HG02610 (cell line): ENCODE results near the gene CMSS1.
"Not testable (repeated sequence)": the region's sequence is repeated elsewhere in the genome, so short reads cannot be mapped to it uniquely, and the experiment has no call there.

ENCODE experiments used
- ATAC-seq: cut with Tn5 transposase; IDR thresholded peaks from one replicate; pipeline ENCODE4 v1.9.1; 2021; ENCODE audit warnings: mild to moderate bottlenecking, moderate library complexity; ENCODE audit not compliant: unreplicated experiment

Gene CMSS1

GRCh38 chr3:99817047-99817436, 620 bp upstream of the CMSS1 start:
- ATAC-seq: no peak

DNA sequence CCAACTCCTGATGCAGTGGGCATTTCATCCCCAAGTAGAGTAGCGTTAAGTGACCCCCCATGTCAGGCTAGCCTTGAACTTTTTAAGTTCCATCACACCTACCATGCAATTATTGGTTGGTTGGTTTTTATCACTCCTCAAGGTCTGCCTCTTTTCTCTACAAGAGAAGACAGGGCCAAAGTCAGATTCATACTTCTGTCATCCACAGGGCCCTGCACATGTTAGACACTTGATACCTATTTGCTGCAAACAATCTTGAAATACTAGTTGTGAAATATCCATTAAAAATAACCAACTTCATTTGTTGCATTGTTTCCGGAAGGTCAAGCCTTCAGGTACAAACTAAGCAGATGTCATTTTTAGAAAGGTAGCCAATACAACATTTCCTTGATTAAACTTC, 1.2 kb downstream of the CMSS1 start:
- no peak for ATAC-seq

DNA sequence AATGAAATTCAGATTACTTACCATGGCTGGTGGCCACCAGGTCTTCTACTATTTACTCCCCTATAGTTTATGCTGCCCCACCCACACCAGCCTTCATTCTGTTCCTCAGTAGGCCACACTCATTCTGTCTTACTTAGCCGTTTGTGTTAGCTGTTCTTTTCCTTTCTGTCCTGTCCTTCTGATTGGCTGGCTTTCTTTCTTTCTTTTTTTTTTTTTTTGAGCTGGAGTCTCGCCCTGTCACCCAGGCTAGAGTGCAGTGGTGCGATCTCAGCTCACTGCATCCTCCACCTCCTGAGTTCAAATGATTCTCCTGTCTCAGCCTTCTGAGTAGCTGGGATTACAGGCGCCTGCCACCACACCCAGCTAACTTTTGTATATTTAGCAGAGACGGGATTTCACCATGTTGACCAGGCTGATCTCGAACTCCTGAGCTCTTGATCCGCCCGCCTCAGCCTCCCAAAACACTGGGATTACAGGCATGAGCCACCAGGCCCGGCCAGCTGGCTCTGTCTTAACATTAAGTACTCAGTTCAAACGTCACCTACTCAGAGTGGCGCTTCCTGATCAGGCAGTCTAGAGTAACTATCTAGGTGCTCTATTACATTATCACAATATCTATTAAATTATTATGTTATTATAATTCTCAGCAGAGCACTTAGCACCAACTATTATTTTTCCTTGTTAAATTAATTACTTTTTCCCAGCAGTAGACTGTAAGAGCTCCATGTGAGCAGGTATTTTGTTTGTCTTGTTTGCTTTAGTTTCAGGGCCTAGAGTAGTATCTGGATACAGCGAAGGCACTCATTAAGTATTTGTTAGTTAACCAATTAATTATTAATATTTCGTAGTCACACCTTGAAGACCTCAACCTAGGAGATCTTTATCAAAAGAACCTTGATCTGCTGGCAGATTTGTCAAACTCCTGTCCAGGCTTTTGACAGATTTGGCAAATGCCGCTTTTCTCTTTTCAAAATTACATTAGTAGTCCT, 6.4 kb downstream of the CMSS1 start:
- no peak for ATAC-seq

- no peak for ATAC-seq
Observed at GRCh38 chr3:99825004-99825640, 7.5 kb downstream of the CMSS1 start.

GRCh38 chr3:99829844-99830243, 12.2 kb downstream of the CMSS1 start:
- ATAC-seq: no peak

DNA sequence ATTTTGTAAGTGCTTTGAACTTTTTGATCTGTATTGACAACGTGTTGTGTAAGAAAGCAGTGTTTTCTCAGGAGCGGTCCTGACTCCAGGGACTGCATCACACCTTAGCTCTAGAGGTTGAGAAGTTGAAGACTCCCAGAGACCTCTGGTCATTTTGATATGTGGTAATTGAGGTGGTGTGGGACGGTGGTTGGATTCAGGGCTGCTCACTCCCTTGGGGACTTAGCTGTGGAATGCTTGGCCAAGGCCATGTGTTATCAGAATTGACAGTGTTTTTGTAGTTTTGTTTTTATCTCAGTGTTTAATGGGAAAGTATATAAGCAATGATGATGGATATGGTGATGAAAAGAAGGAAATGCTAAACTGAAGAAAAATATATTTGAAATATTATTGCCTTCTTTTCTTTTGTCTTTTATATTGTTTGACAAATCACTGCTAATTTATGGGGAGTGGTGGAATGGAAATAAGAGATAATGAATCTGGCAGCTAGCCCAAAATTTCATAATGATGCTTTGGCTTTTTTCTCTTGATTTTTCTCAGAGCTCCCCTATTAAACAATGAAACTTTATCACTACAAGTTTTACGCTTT, 16.0 kb downstream of the CMSS1 start:
- no peak for ATAC-seq

DNA sequence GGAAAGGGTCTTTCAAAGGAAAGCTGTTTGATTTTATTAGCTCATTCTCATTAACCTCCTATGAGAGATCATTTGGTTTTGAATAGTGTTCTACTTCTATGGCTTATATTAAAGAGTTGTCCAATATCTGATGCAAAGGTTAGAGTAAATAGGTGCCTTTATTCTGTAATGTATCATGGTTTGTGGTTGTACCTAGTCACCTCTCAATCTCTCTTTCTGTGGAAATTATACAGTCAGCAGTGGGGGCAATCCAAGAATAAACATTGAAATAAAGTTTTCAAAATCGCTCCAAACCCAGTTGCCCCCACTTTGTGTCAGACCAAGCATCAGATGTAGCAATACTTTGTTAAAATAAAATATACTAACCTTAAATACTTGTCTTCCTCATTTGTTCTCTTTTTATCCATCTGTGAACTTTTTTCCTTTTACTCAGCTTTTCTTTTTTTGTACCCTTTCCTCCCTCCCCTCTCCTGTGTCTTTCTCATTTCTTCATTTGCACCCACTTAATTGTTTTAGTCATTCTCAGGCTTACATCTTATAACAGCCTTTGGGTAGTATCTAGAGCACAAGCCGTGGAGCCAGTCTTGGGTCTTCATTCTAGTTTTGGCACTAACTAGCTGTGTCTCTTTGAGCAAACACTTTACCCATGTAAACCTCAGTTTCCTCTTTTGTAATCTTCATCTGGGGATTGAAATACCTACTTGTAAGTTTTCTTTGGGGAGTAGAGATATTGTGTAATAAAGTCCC, 16.7 kb downstream of the CMSS1 start:
- ATAC-seq: no peak

GRCh38 chr3:99836681-99837080, 19.0 kb downstream of the CMSS1 start:
- ATAC-seq: no peak

GRCh38 chr3:99837715-99838114, 20.1 kb downstream of the CMSS1 start:
- ATAC-seq: no peak

DNA sequence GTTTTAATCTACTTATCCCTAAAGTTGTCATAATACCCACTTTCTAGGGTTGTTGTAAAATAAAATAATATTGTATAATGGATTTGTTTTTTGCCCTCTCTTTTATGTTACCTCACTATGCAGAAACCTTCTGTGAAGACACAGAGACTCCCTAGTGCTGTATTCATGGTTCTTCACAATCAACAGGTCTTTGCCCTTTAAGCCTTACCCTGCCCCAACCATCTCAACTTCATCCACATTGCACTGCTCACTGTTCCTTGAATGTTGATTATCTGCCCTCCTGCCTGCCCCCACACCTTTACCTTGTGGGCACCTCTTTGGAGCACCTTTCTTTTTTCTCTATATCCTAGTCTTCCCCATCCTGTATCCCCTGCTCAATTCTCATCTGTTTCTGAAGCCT, 21.1 kb downstream of the CMSS1 start:
- no peak for ATAC-seq

DNA sequence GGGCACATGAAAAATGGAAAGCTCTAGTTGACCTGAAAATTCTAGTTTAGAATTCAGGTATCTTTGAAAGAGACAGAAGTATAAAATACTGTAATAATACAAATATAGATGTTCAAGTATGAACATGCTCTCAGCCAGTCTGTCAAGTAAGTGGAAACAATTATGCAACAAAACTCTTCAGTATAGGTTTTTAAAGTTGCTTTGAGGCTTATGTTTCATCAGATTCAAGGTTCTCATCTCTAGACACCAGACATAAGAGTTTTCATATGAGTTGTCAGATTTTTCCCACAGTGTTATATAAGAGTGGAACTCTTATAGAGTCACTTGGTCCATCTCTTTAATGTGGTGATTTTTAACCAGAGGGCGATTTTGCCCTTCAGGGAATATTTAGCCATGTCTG, 22.0 kb downstream of the CMSS1 start:
- peak; percentile 40 for ATAC-seq

GRCh38 chr3:99841949-99842348, 24.3 kb downstream of the CMSS1 start:
- not testable (repeated sequence) for ATAC-seq

GRCh38 chr3:99842826-99843589, 25.3 kb downstream of the CMSS1 start:
- ATAC-seq: peak; percentile 47

DNA sequence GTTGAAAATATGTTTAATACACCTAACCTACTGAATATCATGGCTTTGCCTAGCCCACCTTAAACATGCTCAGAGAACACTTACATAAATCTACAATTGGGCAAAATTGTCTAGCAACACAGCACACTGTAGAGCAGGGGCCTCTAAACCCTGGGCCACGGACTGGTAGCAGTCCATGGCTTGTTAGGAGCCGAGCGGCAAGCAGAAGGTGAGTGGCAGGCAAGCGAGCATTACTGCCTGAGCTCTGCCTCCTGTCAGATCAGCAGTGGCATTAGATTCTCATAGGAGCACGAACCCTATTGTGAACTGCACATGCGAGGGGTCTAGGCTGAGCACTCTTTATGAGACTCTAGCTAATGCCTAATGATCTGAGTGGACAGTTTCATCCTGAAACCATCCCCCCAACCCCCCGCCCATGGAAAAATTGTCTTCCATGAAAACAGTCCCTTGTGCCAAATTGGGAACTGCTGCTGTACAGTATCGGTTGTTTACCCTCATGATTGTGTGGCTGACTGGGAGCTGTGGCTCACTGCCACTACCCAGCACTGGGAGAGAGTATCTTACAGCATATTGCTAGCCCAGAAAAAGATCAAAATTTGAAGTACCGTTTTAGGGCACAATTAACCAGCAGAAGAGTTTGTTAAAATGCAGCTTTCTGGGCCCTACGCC, 26.1 kb downstream of the CMSS1 start:
- ATAC-seq: no peak

DNA sequence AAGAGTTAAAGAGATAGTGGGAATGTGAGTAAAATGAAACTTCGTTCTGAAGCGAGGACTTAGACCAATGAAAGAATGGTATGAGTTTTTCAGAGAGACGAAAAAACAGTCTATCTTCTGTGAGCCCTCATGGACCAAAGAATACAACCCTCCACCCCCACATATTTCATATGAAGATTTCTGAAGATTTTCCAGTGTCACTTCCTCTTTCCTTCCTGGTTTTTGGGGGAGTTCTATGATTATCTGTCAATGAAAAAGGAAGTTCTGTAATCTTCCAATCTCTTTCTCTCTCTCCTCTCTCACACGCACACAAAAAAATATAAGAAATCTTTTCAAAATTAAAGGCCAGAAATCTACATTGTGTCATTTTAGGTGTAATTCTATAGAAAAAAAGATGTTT, 27.7 kb downstream of the CMSS1 start:
- no peak for ATAC-seq

GRCh38 chr3:99845999-99846398, 28.3 kb downstream of the CMSS1 start:
- no peak for ATAC-seq

DNA sequence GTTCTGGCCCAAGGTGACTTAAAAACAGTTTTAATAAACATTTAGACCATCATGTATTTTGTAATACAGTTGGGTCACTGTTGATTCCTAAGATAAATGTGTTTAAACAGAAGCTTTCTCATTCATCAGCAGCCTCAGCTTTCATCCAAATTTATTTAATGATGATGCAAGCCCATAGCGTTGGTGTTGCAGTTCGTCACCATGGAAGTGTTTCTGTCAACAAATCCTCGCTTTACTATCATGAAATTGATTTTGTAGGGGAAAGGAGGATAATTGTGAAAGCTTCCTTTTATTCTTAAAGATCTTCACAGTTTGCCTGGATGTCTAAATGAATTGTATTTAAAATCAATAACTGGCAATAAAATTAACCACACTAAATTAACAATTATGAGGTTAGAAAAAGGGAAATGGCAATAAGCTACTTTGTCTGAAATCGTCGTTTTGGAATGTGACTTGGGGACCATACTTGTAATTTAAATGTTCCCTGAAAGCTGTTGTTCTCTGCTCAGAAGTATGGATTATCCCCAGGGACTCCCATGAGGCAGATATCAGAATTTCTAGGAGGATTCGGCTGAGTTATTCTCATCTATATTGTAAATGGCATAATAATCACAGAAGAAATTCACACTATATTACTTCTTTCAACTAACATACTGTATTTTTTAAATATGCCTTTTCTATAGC, 29.0 kb downstream of the CMSS1 start:
- no peak for ATAC-seq

DNA sequence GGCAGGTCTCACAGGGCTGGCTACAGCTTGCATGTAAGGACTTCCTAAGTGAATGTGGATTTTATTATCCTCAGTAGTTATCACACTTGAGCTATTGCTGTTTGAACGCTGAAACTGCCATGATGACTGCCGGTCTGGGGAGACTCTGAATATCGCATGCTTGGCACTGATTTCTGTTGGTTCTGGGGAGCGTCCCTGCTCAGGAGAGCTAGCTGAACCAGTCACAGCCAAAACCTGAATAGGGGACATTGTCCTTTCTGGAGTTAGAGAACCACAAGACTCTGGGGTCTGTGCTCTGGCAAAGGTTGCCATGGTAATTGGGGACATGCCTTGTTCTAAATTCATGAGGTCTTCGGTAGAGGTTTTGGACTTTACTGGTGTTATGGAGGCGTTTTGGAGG, 30.8 kb downstream of the CMSS1 start:
- ATAC-seq: no peak

DNA sequence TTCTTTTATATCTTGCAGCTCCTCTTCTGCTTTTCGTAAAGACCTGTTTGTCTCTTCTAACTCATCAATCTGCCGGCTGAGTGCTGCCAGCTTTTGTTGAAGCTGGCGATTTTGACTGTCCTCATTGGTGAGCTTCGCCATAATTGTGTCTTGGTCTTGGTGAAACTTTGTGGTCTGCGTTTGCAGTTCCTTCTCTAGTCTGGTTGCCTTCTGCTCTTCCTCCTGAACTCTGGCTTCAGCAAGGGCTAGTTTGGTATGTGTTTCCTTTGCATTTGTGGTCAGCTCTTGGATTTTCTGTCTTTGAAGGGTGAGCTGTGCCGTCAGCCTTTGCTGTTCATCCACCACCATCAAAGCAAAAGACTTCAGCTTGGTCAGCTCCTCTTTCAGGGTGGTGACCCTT, 32.9 kb downstream of the CMSS1 start:
- ATAC-seq: no peak
